ENCODE measurements around the gene HPSE2. TPM values are rescaled to one million over a fixed set of nuclear protein-coding genes. Genes with fewer than 3 reads are reported as not detected.

Gene HPSE2
- total RNA-seq, 1 experiment from 2014 or later, result 0.20 TPM

GRCh38 chr10:98567391-98568133 is 668.1 kb downstream of the HPSE2 start:
- no peak for TF ChIP-seq CTCF (conservative IDR thresholded peaks at IDR 0.05)
- Histone ChIP-seq H3K9me3 (ENCODE audit: control insufficient read depth, low read depth, low read length) (no peaks in the 10 kb centered on the region), H4K8ac (replicated peaks; ENCODE audit: insufficient read length, low read depth, low read length) (no peak overlapping the region), H2AK5ac (ENCODE audit: insufficient read length, low read length) (no peak overlapping the region), H3K79me2 (ENCODE audit: insufficient read depth, low read length) (no peaks in the 10 kb centered on the region), H2BK15ac (ENCODE audit: low read depth, low read length) (no peak overlapping the region), H2BK5ac (ENCODE audit: insufficient read length, low read length) (no peak overlapping the region), H4K5ac (ENCODE audit: insufficient read length, low read depth, low read length) (no peak overlapping the region), H3K4me2 (ENCODE audit: insufficient read depth, insufficient read length, low read length) (no peak overlapping the region), H3K56ac (ENCODE audit: insufficient read length, low read depth, low read length) (no peak overlapping the region), H3T11ph (ENCODE audit: low read length) (no peak overlapping the region), H4K20me1 (ENCODE audit: control insufficient read depth, insufficient read depth, insufficient read length) (no peaks in the 10 kb centered on the region), H3K23ac (ENCODE audit: insufficient read length, low read depth, low read length) (no peak overlapping the region), H3K18ac (ENCODE audit: insufficient read length, low read depth, low read length) (no peak overlapping the region), H2BK20ac (ENCODE audit: low read depth, low read length, poor library complexity, severe bottlenecking) (no peak overlapping the region), H3K4me1 (ENCODE audit: insufficient read depth, low read length) (no peaks in the 10 kb centered on the region), H3K4ac (ENCODE audit: low read depth, low read length) (no peak overlapping the region), H3K79me1 (ENCODE audit: insufficient read depth, low read depth, low read length, poor library complexity, severe bottlenecking) (no peaks in the 10 kb centered on the region), H3K23me2 (ENCODE audit: insufficient read length, low read depth, low read length, poor library complexity, severe bottlenecking) (no peaks in the 10 kb centered on the region), H3K27me3 (ENCODE audit: insufficient read depth, low read length) (no peaks in the 10 kb centered on the region), H2BK12ac (ENCODE audit: insufficient read length, low read depth, low read length) (no peak overlapping the region), H3K9ac (ENCODE audit: extremely low read depth, insufficient read length, low read length) (no peak overlapping the region), H3K14ac (ENCODE audit: insufficient read depth, low read length) (no peak overlapping the region), H4K91ac (ENCODE audit: insufficient read length, low read depth, low read length) (no peak overlapping the region), H2BK120ac (ENCODE audit: low read depth, low read length, poor library complexity, severe bottlenecking) (no peak overlapping the region), H2AFZ (ENCODE audit: low read length) (no peak overlapping the region), H3K27ac (ENCODE audit: insufficient read length, low read depth, low read length) (no peak overlapping the region)
- Mint-ChIP-seq H3K4me3 (no peak overlapping the region), H3K27me3 (ENCODE audit: low read depth) (no peaks in the 10 kb centered on the region; the same call in 1 of the 2 replicates), H3K36me3 (ENCODE audit: insufficient read depth in 1 of 3, low read depth in 3 of 3) (no peaks in the 10 kb centered on the region), H3K9me3 (no peaks in the 10 kb centered on the region; a peak in 1 of 5 replicates), H3K27ac (no peak overlapping the region), H3K4me1 (peaks cover 0 to 4% of the 10 kb centered on the region in 2 experiments; a peak in 1 of 4 replicates)
- no peak for DNase-seq
- no CpG with 5 or more reads among the region's 4 CpGs for WGBS (ENCODE audit: extremely low coverage, insufficient read length, low lambda C conversion rate)
